NCI-H446 treated with DMSO at 0.1 percent for 48 hours (cell line): Measurements from ENCODE around the gene PCBD2.
"Not testable (repeated sequence)": the region's sequence is repeated elsewhere in the genome, so short reads cannot be mapped to it uniquely, and the experiment has no call there.

Source experiments
- DNase-seq: peaks from one replicate; lab custom pipeline; 2025; lab: John Stamatoyannopoulos, UW

Gene PCBD2

DNA sequence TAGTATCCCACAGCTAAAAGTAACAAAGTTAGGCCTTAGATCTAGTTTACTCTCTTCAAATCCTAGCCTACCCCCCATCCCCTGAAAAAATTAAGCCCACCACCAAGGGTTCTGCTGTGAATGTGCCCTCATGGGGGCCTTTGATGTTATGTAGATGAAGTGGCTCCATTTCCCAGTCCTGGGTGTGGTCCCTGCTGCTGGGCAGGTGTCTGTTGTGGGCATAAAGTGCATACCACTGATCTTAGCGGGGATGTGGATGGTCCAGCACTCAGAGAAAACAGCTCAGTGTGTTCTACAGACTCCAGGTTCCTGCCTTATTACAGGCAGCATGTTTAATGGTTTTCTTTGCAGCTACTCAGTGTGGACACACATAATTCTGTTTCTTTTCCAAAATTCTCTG lies 1.9 kb downstream of the PCBD2 start:
- no peak for DNase-seq

DNA sequence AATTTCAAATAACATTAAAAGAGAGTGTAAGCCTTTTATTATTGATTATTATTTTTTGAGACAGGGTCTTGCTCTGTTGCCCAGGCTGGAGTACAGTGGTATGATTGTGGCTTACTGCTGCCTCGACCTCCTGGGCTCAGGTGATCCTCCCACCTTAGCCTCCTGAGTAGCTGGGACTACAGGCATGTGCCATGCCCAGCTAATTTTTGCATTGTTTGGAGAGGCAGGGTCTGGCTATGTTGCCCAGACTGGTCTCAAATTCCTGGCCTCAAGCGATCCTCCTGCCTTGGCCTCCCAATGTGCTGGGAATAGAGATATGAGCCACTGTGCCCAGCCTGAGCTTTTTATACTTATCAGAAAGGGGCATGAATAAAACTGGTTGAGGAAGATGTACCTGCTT lies 5.8 kb downstream of the PCBD2 start:
- not testable (repeated sequence) for DNase-seq

DNA sequence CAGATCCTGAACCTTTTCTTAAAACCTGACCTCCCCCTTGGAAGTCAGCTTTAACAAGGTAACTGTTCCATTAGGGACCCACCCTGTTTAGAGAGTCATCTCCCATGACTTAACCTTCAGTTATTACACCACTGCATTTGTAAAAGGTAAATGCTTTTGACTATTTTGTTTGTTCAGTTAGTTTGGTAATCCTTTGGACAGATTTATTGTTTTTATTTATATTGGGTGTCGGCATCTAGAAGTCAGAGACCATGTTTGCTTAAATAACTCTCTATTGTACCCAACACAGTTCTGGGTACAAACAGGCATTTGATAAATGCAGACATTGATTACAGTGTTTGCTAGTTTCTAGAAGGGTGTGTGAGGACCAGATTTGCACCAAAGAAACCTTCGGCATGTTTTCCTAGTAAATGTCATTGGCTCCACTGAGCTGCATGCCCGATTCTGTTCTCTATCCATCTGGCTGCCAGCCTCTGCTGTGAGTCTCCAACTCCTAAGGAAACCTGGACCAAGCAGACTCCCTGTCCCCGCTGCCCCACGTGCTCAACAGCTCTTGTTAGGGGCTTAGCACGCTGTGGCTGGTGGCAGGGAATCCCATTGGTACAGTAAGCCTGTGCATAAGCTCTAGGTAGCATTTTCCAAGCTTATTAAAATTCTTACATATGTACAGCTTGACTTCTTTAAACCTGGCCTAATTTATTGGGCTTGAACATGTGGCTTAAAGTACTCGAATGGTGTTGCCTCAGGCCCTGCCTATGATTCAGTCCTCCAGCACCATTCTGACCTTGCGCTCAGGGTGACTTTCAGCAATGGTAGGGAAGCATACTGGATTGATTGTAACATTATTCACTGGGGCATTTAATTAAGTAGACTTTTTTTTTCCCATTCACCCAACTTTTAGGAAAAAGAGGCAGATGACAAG lies 6.6 kb downstream of the PCBD2 start:
- DNase-seq: no peak

DNA sequence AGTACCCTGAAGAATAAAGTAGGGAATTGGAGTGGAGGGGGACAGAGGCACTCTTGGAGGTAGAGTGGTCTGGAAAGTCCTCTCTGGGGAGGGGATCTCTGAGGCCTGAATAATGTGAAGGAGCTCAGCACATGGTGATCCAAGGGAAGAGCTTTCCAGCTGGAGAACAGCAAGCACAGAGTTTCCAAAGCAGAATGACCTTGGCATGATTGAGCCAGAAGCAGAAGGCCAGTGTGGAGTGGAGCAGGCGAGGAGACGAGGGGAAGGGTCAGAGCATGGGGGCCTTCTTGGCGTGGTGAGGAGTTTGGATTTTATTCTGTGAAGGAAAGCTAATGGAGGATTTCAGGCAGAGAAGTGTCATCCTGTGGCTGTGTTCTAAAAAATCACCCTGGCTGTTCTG lies 8.3 kb downstream of the PCBD2 start:
- DNase-seq: no peak

DNA sequence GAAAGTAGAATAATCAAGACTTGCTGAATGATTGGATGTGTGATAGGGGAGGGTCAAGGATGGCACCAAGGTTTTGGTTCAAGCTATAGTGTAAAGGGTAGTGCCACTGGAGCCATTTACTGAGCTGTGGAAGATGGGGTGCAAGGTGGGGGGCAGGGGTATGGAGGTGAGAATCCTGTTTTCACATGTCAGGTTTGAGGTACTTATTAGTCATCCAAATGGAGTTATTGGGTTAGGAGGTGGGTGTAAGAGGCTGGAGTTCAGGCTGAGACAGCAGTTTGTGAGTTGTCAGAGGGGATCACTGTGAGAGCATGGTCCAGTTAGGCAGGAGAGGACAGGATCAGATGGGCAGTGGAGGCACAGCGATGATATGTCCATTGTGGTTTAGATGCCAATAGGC lies 8.9 kb downstream of the PCBD2 start:
- no peak for DNase-seq

DNA sequence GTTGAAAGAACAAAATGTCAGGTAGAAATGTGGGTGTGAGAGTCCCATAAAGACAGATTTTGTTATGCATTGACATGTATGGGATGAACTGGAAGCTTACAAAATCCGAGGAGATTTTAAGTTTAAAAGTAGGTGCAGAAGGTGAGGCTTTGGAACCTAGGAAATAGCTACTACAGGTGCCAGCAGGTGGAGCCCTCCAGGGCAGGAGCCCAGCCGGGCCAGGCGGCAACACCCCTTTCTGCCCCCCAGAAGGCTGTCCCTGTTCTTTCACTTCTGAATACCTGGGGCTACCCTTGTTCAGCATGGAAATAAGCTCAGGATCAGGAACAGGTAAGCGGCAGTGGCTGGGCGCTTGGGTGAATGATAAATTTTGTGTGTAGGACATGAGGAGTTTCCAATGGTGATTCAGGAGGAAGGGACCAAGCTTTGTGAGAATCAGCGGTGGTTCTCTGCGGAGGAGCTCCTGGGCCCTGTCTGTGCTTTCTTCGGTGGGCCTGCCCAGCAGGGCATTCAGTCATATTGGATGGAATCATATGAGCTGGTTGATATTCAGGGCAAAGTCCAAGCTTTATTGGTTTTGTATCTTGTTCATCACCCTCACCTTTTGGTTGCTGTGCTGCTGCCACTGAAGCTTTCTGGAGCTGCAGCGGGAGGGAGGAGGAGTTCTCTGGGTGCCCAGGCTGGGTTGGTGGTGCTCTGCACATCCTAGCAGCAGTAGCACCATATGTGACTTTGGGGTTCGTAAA lies 12.3 kb downstream of the PCBD2 start:
- no peak for DNase-seq

DNA sequence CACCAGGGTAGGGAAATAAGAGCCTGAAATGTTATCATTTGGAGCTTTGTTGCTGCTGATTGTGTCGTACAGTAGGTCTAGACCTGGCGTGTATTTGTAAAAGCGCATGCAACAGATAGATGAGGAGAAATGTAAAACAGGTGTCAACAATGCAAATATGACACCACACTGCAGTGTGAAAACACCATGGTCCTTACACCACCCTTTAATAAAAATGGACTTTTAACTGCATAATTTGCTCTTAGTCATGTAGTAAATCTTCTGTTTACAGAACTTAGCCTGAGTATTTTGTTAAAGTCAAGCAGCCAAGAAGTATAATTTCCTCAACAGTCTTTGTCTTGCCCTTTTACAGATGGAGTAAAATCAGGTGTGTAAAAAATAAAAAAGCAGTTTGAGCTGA lies 13.9 kb downstream of the PCBD2 start:
- DNase-seq: no peak

DNA sequence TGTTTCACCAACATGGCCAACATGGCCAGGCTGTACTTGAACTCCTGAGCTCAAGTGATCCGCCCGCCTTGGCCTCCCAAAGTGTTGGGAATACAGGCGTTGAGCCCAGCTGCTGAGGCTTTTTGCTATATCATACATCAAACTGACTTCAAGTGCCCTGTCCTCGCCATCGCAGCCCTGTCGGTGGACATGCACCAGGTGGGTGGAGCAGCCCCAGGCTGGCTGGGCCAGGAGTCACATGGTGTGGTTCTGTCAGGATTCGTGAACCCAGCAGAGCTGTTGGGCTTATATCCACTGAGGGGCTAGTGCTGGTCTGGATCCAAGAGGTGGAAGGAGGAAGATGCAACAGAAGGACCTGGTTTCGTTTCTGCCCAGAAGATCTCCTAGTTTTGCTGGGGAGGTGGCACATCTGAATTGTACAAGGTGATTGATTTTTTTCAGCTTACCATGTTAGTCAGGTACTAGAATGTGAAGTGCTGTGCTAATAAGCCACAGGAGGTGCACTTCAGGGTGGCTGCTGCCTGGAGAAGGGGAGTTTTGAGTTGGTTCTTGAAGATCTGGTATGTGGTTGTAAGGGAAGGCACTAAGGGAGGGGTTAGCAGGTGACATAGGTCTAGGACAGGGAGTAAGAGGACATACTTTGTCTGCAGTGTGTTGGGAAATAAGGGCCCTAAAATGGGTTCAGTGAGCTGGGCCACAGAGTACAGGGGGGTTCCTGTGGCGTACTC lies 16.1 kb downstream of the PCBD2 start:
- DNase-seq: no peak

DNA sequence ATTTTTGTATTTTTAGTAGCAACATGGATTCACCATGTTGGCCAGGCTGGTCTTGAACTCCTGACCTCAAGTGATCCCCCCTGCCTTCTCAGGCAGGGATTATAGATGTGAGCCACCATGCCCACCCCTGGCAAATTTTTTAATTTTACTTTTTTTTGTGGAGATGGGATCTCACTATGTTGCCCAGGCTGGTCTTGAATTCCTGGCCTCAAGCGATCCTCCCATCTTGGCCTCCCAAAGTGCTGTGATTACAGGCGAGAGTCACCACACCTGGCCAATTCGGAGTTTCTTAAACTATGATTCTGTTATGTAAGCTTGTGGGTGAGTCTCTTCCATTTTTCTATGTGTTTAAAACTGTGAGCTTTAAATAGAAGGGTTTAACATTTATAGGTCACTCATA lies 27.6 kb downstream of the PCBD2 start:
- no peak for DNase-seq

DNA sequence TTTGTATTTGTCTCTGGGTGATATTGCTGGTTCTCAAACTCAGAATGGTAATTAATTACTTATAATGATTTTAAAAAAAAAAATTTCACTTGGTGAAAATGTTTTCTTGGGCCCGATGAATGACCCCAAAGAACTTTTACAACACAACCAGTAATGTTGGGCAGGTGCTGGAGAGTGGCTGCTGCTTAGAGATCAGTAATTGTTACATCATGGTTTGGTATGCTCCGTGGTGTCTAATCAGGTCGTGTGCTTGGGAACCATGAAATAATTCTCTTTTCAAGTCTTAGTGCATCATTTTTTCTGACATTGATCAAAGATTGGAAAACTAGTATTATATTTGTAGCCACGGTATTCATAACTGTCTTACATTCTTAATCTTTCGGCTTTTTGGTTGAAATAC lies 29.3 kb downstream of the PCBD2 start:
- no peak for DNase-seq

DNA sequence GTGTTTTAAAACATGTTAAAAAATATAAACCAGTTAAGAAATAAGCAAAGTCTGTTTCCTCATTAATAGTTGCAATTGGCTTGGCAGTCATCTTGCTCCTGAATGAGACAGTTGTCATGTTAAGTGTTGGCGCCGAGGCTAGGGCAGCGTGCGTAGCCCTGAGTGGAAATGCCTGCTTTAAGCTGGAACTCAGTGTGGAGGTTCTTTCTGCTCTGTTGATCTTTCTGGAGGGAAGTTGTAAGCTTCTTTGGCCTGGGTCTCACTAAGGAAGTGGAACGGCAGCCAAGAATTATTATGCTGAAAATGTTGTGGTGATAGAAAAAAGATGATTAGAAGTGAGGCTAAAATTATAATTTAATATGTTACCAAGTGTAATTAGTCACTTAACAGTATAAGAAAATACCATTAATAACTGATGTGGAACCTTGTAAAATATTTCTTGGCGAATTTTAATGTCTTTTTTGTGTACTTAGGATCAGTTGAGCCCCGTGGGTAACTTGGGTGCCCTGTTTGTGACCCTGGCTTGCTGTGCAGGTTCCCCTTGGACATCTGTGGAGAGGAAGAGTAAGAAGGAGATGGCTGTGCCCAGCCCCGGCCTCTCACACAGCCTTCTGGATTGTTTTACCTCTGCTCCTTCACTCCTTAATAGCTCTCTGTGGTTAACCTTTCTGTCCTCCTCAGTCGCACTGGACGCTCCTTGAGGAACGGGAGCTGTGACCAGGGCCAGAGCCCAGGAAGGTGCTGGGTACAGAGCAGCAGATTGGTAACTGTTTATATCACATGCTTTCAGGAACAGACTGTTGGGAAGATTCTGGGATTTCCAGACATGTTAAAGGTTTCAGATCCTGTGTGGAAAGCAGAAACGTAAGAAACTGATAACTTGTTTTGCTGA lies 31.0 kb downstream of the PCBD2 start:
- no peak for DNase-seq

DNA sequence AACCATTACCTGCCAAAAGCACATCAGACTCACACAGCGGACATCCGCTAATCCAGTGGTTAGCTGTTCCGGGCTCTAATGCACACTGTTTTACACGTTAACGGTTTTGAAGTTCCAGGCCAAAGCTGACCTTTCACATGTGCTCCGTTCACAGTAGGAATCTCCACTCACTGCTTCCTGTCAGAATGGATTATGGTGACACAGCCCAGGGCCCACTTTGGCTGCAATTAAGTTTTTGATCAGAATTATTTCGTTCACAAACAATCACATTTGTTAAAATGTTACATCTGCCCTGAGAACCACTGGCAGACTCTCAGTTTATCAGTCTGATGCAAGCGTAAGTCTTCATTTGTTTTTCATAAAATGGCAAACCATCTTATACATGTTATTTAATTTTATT lies 32.6 kb downstream of the PCBD2 start:
- no peak for DNase-seq

DNA sequence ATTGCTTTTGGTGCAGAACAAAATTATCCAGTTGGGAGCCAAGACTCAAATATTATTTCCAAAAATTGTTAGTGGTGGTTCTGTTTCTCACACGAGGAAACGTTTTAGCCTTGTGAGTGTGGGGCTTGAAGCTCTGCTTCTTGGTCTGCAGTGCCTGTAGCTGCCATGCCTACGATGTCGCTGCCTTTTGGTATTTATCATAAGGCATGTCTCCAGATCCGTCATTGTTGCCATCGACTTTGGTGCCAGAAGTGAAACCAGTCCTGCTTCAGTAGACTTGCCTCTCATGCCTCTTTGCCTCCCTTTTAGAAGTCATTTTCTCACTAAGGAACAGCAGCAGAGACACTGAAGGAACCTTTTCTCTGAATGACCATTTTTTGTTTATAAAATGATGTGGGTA lies 33.1 kb downstream of the PCBD2 start:
- no peak for DNase-seq

DNA sequence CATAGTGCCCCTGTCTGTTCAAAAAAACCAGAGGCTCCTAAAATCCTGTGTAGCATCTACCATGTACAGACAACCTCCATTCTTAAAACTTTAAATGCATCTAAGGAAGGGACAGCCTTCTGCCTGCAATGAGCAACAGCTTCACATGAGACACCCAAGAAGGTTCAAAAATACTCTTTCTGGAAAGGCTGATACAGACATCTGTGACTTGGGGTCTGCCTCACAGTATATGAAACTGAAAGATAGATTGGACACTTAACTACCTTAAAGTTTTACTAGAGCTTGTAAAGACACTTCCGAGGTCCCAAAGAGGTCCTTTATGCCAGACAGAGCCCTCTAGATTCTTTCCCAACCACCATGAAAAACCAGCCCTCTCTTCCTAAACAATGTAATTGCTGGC lies 34.6 kb downstream of the PCBD2 start:
- DNase-seq: no peak

DNA sequence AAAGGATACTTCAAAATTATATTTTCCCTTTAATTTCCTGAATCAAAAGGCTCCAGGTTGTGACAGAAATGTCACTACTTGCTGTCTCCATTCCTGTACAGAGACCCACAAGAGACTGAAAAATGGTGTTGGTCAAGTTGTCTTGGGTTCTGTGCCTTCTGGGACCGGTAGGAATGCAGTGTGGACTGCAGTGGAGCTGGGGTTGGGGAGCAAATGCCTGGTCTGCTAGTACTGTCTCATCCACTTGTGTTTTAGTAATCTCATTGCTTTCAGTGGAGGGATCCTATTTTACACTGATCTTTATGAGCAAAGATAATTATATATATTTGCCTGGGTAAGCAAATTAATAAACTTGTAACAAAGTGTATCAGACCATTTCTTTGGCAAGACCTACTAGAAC lies 38.6 kb downstream of the PCBD2 start:
- no peak for DNase-seq

DNA sequence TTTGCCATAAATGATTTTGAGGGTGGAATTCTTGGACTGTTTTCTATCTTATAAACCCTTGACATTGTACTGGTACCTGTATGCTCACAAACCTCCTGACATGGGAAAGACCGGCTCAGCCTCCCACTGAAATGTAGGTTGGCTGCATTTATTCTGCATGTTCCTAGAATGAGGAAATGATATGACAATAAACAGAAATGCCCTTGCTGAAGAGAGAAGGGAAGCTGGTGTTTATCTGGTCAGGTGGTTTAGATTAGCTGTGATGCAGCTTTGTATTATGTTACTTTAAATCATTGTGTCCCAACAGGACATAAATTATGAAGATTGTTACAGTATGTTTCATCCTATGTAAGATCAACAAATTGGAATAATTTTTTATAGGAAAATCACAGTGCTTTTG lies 39.7 kb downstream of the PCBD2 start:
- DNase-seq: no peak

DNA sequence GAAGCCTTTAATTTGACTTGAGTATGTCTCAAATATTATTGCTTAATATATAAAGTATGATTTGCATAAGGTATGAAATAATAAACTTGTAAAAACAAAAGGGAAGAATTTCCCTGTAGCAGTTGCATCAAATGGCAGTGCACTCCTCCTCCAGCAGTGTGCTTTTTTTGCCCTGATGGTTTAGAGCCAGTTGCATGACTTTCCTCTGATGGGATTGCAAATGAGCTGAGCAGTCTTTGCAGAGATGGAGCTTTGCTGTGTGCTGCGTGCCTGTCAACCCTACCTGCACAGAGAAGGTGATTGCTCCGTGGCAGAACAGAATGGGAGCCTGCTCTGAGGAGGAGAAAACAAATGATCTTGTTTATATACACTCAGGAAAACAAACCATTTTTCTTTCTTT lies 40.1 kb downstream of the PCBD2 start:
- no peak for DNase-seq

DNA sequence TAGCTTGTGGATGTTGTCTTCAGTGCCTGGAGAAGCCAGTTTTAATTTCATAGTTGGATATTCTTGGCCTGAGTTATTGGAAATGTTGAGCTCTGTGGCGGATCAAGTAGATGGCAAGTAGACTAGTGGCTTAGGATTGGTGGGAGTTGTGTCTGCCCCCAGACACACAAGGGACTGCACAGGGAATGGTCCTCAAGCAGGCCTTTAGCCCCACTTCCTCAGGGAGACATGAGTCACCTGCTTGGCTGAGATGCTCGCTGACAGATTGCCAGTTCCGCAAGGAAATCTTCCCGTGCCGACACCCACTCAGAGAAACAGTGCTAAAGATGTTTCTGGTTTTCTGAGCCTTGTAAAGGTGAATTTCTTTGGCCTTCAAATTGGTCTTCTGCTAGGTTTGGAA lies 44.0 kb downstream of the PCBD2 start:
- DNase-seq: no peak

DNA sequence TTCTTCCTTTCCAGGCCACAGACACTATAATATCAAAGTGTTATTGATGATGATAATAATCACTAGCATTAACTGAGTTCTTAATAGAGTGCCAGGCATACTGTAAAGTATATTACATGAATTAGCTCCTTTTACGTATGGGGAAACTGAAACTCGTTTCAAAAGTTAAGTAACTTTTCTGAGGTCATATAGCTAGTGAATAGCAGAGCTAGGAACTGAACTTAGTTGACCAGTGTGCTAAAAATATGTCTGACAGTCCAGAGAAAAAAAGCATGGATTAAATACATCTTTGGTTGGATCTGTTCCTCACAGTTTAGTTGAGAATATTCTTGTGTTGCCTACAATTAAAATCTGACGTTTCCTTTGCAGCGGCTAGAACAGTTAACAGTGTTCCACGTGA lies 44.4 kb downstream of the PCBD2 start:
- DNase-seq: no peak

DNA sequence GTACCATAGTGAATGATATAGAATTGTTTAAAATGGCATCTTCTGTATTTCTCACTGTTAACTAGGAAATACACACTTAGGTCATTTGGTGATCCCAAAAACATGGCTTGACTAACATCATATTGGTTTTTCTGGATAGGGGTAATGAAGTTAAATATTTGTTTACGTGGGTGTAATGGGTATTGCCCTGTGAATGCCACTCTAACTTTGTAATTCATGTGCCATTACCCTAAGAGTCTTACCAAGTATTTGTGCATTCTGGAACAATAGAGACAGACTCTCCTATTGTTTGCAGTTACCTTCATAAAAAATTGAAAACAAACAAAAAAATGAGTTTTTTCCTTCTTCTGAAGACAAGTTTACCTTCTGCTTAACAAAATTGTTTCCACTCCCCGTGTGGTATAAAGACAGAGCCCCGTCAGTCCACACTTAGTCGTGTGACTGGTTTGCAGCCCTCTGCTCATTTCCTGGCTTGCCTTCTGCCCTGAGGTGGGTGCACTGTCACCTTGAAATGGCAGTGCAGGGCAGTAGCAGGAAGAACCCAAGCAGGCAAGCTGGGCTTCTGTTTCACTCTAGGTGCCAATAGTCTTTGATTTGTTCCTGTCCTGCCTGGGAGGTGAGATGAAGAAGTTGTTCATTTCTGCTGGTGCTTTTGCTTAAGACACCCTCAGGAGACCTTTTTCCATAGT lies 53.1 kb downstream of the PCBD2 start:
- DNase-seq: no peak

DNA sequence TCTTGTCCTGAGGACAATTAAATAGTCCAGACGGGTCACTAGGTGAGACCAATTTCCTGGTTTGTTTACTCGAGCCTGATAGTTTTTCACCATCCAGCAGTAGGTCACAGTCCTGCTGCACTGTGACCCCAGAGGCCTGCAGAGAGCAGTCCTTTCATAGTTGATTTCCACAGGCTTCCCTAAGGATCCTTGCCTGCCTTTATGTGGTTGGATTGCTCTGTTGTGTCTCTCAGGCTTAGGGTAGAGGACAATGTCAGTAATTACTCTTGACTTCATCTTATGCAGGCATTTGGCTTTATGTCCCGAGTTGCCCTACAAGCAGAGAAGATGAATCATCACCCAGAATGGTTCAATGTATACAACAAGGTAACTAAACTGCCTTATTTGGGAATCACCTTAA lies 53.8 kb downstream of the PCBD2 start:
- DNase-seq: no peak
